Measurements from ENCODE around the gene ELMOD2. TPM values are rescaled to one million over a fixed set of nuclear protein-coding genes. Genes with fewer than 3 reads are reported as not detected.

The ELMOD2 gene
- total RNA-seq, 1 experiment from 2014 or later, result 20.9 TPM

DNA sequence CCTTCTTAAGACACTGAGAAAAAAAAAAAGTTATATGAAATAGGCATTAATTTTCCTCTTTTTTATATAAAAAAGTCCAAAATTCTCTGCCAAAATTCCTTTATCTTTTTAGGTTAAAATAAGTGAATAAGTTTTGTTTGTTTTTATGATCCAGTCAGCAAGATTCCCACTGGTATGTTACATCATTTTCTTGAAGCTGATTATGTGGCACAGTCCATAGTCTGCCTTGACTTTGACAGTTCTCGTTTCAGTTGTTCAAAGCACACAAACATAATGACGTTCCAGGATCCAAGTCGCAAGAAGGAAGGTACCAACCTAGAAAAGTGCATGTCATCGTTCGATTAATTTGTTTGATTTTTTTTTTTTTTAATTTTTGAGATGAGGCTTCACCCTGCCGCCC lies 35.7 kb downstream of the ELMOD2 start:
- no peak for DNase-seq (ENCODE audit: low read depth, low spot score)
- Histone ChIP-seq H3K4me1 (ENCODE audit: control insufficient read depth, insufficient read depth, low read length) (no peaks in the 10 kb centered on the region), H3K27ac (ENCODE audit: low read length) (no peak overlapping the region), H3K4me3 (ENCODE audit: low read depth in 2 of 2, low read length in 2 of 2) (no peak overlapping the region), H3K27me3 (ENCODE audit: control insufficient read depth, insufficient read depth, low read length) (no peaks in the 10 kb centered on the region), H3K9me3 (ENCODE audit: control insufficient read depth, insufficient read depth, low read depth, low read length) (no peaks in the 10 kb centered on the region), H3K36me3 (ENCODE audit: control insufficient read depth, insufficient read depth, low read length) (no peaks in the 10 kb centered on the region)
- CTCF ChIA-PET, result no interaction called here
- TF ChIP-seq, protein P1, sequence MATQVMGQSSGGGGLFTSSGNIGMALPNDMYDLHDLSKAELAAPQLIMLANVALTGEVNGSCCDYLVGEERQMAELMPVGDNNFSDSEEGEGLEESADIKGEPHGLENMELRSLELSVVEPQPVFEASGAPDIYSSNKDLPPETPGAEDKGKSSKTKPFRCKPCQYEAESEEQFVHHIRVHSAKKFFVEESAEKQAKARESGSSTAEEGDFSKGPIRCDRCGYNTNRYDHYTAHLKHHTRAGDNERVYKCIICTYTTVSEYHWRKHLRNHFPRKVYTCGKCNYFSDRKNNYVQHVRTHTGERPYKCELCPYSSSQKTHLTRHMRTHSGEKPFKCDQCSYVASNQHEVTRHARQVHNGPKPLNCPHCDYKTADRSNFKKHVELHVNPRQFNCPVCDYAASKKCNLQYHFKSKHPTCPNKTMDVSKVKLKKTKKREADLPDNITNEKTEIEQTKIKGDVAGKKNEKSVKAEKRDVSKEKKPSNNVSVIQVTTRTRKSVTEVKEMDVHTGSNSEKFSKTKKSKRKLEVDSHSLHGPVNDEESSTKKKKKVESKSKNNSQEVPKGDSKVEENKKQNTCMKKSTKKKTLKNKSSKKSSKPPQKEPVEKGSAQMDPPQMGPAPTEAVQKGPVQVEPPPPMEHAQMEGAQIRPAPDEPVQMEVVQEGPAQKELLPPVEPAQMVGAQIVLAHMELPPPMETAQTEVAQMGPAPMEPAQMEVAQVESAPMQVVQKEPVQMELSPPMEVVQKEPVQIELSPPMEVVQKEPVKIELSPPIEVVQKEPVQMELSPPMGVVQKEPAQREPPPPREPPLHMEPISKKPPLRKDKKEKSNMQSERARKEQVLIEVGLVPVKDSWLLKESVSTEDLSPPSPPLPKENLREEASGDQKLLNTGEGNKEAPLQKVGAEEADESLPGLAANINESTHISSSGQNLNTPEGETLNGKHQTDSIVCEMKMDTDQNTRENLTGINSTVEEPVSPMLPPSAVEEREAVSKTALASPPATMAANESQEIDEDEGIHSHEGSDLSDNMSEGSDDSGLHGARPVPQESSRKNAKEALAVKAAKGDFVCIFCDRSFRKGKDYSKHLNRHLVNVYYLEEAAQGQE (IDR thresholded peaks at IDR 0.05; ENCODE audit: insufficient read depth in 1 of 2, low read depth in 2 of 2, low read length in 1 of 2), result no peak
- TF ChIP-seq, protein P2, sequence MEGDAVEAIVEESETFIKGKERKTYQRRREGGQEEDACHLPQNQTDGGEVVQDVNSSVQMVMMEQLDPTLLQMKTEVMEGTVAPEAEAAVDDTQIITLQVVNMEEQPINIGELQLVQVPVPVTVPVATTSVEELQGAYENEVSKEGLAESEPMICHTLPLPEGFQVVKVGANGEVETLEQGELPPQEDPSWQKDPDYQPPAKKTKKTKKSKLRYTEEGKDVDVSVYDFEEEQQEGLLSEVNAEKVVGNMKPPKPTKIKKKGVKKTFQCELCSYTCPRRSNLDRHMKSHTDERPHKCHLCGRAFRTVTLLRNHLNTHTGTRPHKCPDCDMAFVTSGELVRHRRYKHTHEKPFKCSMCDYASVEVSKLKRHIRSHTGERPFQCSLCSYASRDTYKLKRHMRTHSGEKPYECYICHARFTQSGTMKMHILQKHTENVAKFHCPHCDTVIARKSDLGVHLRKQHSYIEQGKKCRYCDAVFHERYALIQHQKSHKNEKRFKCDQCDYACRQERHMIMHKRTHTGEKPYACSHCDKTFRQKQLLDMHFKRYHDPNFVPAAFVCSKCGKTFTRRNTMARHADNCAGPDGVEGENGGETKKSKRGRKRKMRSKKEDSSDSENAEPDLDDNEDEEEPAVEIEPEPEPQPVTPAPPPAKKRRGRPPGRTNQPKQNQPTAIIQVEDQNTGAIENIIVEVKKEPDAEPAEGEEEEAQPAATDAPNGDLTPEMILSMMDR (IDR thresholded peaks at IDR 0.05), result no peak
- TF ChIP-seq TCF7L2 (IDR thresholded peaks at IDR 0.05; ENCODE audit: low read depth, low read length), result no peak
- no peak for TF ChIP-seq SIN3A (IDR thresholded peaks at IDR 0.05; ENCODE audit: borderline replicate concordance, insufficient read depth, low read depth, low read length)
- no peak for TF ChIP-seq POLR2AphosphoS5 (IDR thresholded peaks at IDR 0.05; ENCODE audit: low read depth, low read length)
- ATAC-seq, result no peak
- intact Hi-C loops (cut with micrococcal nuclease; ENCODE audit: unreplicated experiment), result no loop called here
- in situ Hi-C loops (cut with HindIII; ENCODE audit: low pct_unique_long_range_greater_than_20kb, low sequenced_read_pairs), result no loop called here
- no TSS peak for BruUV-seq (replicated peaks)
- POLR2A ChIA-PET, result no interaction called here

DNA sequence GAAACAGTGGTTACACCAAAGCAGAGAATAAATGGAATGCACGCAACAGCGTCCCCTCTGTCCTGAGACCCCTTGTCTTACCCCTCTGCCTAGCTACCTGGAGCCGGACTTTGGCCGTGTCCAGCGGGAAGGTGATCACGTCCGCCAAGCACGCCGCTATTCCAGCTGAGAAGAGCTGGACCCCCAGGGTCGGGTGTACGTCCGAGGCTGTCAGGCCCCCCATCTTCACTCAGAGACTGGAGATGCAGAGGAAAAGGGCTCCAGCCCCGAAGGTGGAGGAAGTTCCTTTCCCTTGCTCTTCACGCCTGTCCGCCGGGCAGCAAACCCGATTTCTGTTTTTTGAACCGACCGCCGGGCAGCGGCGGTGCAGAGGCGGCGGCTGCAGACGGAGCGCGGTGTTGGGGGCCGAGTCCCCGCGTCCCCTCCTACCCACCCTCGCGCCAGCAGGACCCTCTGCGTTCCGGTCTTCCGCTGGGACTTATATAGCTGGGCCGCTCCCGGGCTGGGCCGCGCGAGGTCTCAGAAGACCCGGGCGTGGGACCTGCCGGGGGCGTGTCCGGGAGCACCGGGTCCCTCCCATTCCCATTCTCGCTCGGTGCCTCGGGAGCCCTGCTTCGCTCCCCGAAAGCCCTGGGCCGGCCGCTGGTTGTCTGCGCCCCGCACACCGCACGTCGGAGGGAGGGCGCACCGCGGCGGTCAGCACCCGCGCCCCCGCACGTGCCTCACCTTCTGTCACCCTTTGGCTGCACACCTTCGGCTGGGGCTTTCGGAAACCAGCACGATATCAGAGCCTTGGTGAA lies 44.7 kb downstream of the ELMOD2 start, which contains the start of gene UCP1:
Gene UCP1 (minus strand): TSS at position 455 of the 800 bp plus-strand sequence. CDS start 232 bp downstream, at position 223.
- H3K27me3 ChIP-seq (ENCODE audit: control insufficient read depth, insufficient read depth, low read length), result peaks cover 21% of the 10 kb centered on the region
- no peak for DNase-seq (ENCODE audit: low read depth, low spot score)
- H3K27ac ChIP-seq (ENCODE audit: low read length), result no peak within 1 kb of the TSS
- H3K36me3 ChIP-seq (ENCODE audit: control insufficient read depth, insufficient read depth, low read length), result no peaks in the 10 kb centered on the region
- H3K4me1 ChIP-seq (ENCODE audit: control insufficient read depth, insufficient read depth, low read length), result no peaks in the 10 kb centered on the region
- CTCF ChIA-PET, result no interaction called here
- POLR2A ChIA-PET, result no interaction called here
- intact Hi-C loops (cut with micrococcal nuclease; ENCODE audit: unreplicated experiment), result no loop called here
- H3K4me3 ChIP-seq (ENCODE audit: low read depth in 2 of 2, low read length in 2 of 2), result peak within 1 kb of the TSS; percentile 30 to 32
- TF ChIP-seq POLR2AphosphoS5 (IDR thresholded peaks at IDR 0.05; ENCODE audit: low read depth, low read length), result no peak
- TF ChIP-seq, protein P1 (IDR thresholded peaks at IDR 0.05; ENCODE audit: insufficient read depth in 1 of 2, low read depth in 2 of 2, low read length in 1 of 2), result no peak
- TF ChIP-seq, protein P2 (IDR thresholded peaks at IDR 0.05), result no peak
- TF ChIP-seq TCF7L2 (IDR thresholded peaks at IDR 0.05; ENCODE audit: low read depth, low read length), result no peak
- TF ChIP-seq SIN3A (IDR thresholded peaks at IDR 0.05; ENCODE audit: borderline replicate concordance, insufficient read depth, low read depth, low read length), result no peak
- in situ Hi-C loops (cut with HindIII; ENCODE audit: low pct_unique_long_range_greater_than_20kb, low sequenced_read_pairs), result no loop called here
- H3K9me3 ChIP-seq (ENCODE audit: control insufficient read depth, insufficient read depth, low read depth, low read length), result no peaks in the 10 kb centered on the region; the same call in 1 of the 2 replicates
- peak; percentile 70 for ATAC-seq
- BruUV-seq (replicated peaks), result no TSS peak
